ENCODE data around the gene SLC49A3.
"Not testable (repeated sequence)": the region's sequence is repeated elsewhere in the genome, so short reads cannot be mapped to it uniquely, and the experiment has no call there.

The SLC49A3 gene

DNA sequence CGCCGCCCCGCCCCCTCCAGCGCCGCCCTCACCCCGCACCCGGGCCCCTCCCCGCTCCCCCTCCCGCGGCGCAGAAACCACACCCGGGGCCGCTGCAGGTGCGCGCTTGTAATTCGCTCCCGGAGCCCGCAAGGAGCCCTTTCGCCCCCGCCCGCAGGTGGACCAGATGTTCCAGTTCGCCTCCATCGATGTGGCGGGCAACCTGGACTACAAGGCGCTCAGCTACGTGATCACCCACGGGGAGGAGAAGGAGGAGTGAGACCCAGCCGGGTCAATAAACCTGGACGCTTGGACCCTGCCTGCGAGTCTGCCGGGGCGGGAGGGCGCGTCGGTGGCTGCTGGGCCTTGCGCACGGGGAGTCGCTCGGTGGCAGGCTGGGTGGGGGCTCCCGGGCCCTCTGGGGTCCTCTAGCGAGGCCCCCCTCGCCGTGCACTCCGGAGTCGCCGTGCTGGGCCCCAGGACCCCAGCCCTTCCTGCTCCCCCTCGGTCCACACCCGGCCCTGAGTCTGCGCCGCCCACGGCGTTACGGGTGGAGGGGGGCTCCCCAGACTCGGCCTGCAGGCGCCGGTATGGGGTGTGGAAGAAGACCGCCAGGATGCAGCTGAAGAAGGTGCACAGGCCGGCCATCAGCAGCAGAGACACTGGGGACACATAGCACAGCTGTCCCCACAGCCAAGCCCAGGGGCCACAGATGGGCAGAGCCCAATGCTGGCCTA, 7.1 kb downstream of the SLC49A3 start:
- DNase-seq (ENCODE audit: low spot score): no peak

DNA sequence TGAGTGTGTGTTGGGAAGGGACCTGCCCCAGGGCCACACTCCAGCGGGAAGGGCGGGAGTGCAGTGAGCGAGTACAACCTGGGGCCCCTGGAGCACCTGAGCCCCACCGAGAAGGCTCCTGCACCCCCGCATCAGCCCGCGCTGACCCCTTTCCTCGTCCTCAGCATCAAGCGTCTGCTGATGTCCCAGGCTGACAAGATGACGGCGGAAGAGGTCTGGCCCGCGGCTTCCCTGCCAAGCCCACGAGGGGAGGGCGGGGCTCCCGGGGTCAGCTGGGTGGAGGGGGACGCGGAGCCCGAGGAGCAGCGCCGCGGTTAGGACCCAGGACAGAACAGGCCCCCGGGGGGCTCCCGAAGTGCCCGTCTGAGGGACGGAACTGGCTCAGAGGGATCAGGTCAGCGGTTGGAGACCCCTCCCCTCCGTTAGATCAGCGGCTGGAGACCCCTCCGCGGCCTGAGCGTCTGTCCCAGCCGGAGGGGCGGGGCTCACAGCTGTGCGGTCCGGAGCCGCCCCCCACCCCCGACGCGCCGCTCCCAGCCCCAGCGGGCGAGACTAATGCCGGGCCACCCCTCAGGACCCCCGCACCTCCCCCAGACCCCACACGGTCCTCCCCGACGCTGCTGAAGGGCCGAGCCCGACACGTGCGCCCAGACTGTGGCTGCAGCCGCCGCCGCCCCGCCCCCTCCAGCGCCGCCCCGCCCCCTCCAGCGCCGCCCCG, 7.9 kb downstream of the SLC49A3 start:
- no peak for DNase-seq (ENCODE audit: low spot score)

DNA sequence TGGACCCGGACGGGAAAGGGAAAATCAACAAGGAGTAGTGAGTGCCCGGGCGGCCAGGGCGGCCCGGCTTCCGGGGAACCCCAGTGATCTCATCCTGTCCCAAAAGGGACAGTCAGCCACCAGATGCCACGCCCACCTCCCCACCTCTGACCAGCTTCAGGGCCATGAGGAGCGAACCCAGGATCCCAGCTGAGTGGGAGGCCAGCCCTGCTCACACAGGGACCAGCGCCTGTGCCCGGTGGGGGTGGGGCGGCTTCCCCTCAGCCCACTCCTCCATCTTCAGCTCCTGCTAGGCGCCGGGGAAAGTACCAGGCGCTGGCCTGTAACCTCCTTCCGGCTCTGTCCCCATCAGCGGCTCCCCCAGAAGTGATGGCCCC, 8.4 kb downstream of the SLC49A3 start:
- no peak for DNase-seq (ENCODE audit: low spot score)

DNA sequence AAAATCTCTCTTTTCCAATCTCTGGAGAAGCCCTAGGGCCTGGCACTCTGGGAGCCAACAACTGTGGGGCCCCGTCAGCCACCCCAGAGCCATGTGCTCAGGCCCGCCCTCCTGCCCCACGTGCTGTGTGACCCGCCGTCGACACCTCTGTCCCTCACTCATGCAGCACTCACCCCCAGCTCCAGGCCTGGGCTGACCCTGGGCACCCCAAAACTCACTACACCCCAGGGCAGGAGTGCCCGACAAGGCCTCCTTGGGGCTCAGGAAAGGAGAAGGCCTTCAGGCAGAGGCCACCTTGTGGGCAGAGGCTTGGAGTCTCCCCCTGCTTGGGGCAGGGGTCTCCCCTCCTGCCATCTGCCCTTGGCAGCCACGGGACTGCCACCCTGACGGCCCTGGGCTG, 8.9 kb downstream of the SLC49A3 start:
- no peak for DNase-seq (ENCODE audit: low spot score)

DNA sequence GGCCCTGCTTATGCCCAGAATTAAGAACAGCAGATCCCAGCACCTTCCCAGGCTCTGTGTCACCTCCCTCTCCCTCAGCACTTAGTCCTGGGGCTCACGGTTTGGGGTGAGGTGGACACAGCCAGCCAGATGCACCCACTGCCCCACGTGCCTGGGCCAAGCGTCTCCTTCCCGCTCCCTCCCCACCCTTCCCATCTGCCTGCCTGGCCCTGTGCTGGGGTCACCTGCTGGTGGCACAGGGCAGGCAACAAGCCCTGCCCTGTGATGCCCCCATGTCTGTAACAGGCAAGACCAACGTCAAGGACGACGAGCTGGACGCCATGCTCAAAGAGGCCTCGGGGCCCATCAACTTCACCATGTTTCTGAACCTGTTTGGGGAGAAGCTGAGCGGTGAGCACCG, 9.3 kb downstream of the SLC49A3 start:
- no peak for DNase-seq (ENCODE audit: low spot score)

DNA sequence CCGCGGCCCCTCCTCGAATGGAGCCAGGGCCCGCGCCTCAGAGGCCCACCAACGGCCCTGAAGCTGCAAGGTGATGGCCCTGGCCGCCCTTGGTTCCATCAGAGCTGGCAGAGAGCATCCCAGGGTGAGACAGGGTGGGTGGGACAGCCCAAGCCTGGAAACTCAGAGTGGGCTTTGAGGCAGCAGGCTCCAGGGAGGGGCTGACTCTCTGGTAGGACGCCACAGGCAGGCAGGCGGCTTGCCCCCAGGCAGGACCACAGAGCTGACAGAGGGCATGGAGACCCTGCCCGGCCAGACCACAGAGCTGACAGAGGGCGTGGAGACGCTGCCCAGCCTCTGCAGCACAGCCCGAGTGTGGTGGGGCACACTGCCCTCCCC, 9.9 kb downstream of the SLC49A3 start:
- no peak for DNase-seq (ENCODE audit: low spot score)

DNA sequence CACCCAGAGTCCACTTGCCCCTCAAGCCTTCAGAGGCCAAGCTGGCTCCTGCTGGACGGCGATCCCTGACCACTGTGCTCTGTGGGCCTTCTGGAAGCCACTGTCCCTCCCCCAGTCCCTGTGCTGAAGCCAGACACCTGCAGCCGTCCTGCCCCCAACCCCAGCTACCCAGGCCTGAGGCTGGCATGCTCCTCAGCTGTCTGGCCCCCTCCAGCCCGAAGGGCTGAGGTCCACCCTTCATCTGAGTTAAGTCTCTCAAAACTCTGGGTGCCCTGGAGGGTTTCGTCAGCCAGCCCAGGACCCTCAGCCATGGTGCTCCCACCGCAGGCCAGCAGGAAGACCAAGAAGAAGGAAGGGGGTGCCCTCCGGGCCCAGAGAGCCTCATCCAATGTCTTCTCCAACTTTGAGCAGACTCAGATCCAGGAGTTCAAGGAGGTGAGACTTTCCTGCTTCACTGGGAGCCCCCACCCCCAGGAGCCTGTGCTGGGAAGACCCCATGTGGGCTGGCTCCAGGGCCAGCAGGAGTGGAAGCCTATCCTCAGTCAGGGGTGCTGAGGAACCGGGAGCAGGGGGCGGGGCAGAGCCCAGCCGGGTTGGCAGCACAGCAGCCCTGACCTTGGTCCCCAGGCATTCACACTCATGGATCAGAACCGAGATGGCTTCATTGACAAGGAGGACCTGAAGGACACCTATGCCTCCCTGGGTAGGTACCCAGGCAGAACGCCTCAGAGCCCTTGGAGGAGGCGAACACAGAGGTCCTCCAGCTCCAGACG, 10.4 kb downstream of the SLC49A3 start:
- DNase-seq (ENCODE audit: low spot score): no peak

DNA sequence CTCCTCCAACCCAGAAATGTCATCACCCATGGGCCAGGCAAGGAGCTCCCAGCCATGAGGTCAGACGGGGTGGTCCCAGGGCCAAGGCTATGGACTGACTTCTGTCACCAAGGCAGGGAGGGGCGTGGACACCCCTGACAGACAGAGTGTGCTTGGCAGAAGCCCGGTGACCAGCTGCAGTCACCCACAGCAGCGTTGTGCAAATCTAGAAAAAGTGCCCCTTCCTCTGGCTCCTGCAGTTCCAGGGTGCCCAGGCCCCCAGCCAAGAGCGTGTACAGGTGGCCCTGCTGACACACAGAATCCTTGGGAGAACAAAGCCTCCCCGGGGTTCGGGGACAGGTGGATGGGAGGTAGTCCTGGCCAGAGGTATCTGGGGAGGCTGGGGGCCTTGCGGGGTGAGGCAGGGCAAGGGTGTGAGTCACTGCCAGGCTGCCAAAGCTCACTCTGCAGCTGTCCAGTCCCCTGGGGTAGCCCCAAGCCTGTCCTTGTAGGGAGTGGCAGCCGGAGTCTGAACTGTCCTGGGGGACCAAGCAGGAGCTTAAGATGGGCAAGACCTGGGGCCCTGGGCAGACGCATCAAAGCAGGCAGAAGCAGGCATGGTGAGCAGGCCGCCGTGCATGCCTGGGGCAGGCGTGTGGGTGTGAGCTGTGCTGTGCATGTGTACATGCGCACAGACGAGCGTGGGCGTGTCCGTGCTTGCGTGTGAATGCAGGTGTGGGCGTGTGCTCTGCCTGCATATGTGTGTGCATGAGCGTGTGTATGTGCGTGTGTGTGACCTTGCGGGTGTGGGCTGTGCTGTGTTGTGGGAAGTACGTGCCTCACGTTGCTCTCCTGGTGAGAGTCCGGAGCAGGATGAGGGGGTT, 11.3 kb downstream of the SLC49A3 start:
- no peak for DNase-seq (ENCODE audit: low spot score)

DNA sequence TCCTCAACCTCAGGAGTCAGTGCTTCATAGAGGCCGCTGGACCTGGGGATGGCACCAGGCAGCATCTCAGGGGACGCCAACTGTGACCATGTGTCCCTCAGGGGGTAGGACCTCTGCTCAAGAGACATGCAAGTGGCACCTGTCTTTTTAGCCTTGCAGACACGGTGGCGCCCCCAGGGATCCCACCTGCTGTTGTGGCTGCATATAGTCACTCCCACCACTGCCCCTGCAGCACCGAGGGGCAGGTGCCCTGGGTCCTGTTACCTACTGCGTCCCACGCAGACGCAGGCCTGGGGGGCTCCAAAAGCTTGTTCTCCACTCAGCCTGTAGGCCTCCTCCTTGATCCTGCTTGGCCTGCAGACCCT, 12.1 kb downstream of the SLC49A3 start:
- no peak for DNase-seq (ENCODE audit: low spot score)

DNA sequence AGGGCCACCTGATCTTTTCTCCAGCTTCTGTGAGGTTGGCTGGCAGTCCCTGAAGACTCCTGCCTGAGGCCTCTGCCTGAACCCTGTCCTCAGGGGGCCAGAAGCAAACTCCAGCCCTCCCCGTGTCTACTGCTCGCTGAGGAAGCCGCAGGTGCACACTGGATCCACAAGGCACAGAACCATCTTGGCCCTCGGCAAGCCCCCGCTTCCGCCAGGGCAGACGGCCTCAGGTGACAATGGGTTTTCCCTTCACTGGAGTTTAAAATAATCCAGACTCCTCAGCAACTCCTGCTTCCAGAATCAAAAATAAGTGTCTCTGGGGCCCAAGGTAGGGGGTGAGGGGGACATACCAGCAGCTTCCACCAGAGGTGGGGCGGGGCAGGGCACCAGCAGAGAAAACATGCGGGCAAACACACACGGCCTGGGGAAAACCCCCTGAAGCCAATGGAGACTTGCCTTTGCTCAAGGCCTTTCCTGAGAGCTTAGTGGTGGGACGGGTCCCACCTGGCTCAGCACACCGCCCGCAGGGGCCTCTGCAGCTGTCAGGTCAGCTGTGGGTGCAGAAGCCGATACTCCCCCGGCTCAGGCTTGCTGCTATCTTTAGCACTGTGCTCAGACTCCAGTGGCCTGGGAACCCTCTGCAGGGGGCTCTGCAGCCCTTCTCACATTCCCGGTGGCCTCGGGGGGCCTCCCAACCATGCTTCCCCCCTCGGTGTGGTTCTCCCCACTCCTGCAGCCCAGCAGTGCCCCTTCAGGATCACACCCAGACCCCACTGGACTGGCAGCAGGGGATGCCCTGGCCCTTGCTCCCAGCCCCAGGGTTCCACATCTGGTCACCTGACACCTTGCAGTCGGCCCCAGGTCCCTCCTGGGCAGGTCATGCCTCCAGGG, 12.7 kb downstream of the SLC49A3 start:
- DNase-seq (ENCODE audit: low spot score): no peak

DNA sequence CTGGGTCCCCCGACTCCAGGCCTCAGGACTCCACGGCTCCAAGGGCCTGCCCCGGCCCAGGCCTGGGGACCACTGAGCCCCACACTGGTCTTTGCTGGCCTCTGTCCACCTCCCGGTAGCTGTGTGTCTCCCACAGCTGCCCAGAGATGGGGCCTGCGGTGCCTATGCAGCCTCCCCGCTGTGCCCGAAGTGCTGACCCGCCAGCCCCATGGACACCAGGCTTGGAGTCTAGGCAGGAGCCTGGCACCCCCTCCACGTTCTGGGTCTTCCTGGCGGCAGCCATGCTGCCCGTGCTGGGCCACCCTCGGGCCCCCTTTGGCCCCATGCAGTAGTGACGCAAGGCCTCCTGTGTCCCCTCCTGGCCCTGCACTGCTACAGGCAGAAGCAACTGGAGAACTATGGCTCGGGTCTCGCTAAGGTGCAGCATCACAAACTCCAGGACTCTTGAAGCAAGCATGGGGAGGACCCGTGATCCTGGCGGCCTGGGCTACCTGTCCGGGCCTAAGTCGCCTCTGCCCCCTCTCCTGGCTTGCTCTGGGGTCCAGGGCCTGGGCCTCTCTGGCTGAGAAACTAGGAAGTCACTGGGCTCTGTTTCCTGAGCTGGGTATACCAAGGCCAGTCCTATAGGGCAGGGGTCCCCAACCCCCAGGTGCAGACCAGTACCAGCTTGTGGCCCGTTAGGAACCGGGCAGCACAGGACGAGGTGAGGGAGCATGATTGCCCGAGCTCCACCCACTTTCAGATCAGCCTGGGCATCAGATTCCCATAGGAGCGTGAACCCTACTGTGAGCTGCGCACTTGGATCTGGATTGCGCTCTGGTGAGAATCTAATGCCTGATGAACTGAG, 13.7 kb downstream of the SLC49A3 start:
- DNase-seq (ENCODE audit: low spot score): no peak

DNA sequence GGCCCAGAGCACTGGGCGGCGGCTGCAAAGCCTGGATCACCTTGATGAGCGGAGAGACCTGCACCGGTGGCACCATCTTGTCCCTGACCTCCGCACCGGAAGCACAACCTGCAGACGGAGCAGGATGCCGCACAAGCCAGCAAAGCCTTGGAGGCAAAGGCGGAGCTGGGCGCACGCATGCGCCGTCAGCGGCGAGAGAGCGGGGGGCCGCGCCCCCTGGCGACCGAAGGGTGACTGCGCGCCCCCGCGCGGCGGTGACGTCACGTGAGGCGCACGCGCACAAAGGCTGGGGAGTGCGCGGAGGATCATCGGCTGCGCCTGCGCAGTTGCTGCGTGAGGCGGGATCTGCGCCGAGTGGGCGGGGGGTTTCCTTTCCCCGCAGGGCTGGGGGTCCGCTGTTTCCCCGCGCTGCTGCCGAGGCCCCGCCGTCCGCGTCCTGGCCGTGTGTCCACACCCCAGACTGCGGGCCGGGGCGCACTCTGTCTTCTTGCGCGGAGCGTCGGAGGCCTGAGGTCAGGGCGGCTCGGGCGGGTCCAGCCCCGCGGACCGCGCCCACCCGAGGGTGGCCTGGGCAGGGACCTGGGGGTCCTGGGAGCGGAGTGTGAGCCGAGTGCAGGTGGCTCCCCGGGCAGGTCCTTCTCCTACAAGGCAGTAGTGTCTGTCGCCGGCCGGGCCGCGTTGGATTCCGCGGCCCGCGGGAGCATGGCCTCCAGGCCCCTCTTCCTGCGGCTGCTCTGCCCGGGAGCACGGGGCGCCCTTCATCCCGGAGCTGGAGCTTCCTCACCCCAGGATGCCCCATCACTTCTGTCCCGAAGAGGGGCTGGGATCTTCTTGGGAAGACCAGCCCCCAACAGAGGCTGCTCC, 14.5 kb downstream of the SLC49A3 start, which contains the start of the genes ATP5ME and MYL5:
TSS of gene ATP5ME (minus strand) at position 105 of the 864 bp plus-strand sequence. CDS start at position 76, 29 bp downstream.
TSS of gene MYL5 (plus strand) at position 371 of the 864 bp plus-strand sequence. CDS start 3,485 bp downstream, outside the sequence.
- DNase-seq (ENCODE audit: low spot score): peak; percentile 96

DNA sequence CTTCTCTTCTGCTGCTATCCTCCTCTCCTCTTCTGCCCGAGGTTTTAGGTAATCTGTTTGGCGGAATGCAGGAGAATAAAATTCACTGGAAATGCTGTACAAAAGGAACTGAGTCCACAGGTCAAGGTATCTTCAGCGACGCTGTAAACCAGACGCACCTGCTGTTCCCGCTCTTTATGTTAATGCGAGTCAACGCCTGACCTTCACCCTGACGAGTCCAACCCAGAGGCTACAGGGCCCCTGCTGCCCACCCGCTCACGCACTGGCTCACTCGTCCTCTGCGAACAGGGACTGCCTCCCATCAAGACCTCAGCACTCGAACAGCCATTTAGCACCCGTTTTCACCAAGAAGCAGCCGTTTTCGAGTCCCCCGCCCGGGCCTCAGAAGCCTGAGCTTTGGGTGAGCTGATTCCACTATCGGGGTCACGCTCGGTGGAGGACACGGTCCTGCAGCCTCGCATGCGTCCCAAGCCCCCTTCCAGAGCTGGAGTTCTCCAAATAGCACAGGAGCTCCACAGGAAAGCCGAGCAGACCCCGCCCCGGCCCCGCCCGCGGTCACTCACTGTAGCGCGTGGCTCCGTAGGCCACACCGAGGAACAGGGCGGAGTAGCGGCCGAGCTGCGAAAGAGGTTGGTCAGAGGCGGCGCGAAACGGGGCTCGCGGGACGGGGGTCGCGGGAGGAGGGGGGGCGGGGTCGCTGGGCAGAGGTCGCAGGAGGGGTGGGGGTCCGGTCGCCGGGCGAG, 15.4 kb downstream of the SLC49A3 start:
- DNase-seq (ENCODE audit: low spot score): no peak

DNA sequence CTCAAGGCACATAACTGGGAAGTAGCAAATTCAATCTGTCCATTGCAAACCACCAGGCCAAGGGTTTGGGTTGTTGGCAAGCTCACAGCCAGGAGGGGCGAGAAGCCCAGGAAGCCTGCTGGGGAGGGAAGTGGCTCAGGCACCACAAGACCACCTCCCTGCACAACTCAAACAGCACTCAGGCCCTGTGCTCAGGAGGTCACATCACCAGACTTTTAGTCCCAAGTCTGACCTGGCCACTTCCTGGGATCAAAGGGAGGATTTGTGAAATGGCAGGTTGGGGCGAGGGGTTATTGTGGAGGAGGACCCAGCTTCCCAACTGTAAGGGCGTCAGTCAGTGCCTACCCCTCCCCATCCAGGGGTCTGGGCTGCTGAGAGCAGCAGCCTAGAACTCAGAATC, 17.2 kb downstream of the SLC49A3 start:
- DNase-seq (ENCODE audit: low spot score): no peak

DNA sequence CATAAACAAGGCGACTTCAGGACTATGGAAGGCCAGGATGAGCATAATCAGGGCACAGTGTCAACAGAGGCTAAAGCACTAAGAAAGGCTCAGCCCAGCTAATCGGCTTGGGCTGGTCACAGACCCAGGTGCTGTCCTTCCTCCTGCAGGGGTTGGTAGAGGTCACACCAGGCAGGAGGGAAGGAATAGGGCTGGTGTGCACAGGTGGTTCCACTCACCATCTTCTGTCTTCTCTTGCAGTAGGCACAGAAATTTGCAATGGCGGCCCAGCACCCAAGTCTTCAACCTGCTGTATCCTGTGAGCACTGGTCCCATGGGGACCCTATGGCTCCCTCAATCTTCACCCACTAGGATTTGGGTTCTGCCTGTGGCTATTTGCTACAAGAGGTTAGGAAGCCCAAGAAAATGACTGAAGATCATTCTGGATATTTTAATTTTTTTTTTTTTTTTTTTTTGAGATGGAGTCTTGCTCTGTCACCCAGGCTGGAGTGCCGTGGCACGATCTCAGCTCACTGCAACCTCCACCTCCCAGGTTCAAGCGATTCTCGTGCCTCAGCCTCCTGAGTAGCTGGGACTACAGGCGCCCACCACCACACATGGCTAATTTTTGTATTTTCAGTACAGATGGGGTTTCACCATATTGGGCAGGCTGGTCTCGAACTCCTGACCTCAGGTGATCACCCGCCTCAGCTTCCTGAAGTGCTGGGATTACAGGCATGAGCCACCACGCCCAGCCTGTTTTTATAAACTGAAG, 19.0 kb downstream of the SLC49A3 start:
- DNase-seq (ENCODE audit: low spot score): not testable (repeated sequence)

DNA sequence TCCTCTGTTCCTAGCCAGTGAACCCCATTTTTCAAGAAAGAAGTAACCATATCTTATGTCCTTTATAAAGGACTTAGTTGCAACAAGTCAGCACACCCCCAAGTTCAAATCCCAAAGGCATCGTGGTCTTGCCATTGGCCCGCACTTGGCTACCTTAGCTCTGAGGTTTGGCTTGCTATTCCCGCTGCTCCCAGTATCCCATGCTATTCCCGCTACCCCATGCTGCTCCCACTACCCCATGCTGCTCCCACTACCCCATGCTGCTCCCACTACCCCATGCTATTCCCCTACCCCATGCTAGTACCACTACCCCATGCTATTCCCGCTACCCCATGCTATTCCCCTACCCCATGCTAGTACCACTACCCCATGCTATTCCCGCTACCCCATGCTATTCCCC, 20.7 kb downstream of the SLC49A3 start:
- not testable (repeated sequence) for DNase-seq (ENCODE audit: low spot score)

DNA sequence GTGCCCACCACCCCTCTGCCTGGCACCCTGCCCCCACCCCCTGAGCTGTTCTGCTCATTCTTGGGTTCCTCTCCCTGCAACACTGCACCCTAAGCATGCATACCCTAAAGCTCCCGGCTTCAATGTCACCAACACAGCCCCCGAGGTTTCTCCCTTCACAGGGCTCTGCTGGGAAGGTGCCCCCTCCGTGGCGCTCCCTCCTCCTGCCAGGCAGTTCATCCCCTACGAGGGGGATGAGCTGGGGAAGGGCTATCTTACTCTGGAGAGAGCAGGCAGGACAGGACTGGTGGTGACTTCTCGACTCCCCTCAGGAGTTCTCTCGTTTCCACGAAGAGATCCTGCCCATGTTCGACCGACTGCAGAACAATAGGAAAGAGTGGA, 21.4 kb downstream of the SLC49A3 start:
- no peak for DNase-seq (ENCODE audit: low spot score)

Measured in LoVo (cell line).